Putamen (tissue), 1 donor: Measurements from ENCODE around the gene JPH2.
"Not testable (repeated sequence)": the region's sequence is repeated elsewhere in the genome, so short reads cannot be mapped to it uniquely, and the experiment has no call there.

Experiments used
- DNase-seq: peaks from one replicate; pipeline ENCODE4 v3.0.0-alpha.2; 2016; ENCODE audit warnings: low spot score

The JPH2 gene

DNA sequence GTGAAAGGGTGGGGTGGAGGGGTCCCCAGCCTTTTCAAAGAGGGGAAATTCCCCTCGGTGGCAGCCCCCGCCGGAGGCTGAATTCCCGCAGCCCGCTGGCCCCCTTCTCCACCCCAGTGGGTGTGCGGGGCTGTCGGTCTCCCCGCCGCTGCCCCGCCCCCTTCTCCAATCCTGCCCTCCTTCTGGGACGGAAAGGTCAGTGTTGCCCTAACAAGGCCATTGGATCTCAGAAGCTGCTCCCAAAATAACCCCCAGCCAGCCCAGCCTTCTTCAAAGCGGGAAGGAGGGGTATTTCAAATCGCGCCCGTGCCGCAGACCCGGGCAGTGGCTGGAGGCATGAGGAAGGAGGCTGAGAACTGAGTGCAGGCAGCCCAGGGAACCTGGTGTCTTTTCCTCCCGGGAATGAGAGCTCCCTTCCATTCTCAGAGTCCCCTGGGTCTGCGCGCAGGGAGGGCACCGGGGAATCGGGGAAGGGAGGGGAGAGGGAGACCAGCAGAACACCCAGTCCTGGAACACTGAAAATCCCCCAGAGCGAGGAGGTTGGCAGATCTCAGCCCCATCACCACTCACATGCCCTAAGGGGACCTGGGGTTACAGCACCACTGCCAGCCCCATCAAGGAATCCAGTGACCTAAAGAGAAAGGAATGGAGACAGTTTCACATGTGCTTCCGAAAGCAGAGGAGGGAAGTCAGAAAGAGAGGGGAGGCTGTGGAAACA, at the start of gene JPH2:
Gene JPH2 (minus strand): TSS at position 135 of the 718 bp plus-strand sequence. CDS start 483 bp downstream, outside the sequence.
- no peak for DNase-seq

DNA sequence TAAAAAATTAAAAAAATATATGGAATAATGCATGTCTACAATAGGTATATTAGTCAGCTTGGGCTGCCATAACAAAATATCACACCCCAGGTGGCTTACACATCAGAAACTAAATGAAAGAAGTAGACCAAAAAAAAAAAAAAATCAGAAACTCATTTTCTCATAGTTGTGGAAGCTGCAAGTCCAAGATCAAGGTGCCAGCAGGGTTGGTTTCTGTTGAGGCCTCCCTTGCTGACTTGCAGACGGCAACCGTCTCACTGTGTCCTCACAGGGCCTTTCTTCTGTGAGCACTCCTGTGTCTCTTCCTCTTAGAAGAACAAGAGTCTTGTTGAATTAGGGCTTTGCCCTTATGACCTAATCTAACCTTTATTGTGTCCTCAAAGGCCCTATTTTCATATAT, 48.7 kb upstream of the JPH2 start:
- DNase-seq = no peak

DNA sequence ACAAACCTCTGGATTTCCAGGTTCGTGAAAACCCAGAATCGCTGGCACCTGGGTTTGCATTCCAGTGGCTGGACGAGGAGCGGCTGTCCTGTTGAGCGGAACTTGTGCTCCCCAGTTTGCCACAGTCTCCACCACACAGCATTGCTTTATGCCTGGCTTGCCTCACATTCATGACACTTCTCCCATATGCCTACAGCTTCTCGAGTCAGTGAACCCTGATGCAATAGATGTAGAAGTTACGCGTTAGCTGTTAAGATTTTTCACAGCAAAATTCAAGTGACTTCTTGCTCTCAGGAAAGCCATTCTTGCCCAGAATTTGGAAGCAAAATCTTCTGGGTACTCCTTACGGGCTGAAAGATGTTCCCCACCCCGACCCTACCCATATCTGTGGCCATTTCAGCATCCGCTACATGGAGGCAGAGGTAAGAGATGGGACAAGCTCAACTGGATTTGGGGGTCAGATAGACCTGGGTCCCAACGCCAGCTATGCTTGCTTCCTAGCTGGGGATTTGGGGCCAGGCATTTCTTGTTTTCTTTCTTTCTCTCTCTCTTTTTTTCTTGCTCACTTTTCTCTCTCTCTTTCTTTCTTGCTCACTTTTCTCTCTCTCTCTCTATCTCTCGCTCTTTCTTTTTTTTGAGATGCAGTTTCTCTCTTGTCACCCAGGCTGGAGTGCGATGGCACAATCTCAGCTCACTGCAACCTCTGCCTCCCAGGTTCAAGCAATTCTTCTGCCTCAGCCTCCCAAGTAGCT, 47.8 kb upstream of the JPH2 start:
- DNase-seq = no peak

DNA sequence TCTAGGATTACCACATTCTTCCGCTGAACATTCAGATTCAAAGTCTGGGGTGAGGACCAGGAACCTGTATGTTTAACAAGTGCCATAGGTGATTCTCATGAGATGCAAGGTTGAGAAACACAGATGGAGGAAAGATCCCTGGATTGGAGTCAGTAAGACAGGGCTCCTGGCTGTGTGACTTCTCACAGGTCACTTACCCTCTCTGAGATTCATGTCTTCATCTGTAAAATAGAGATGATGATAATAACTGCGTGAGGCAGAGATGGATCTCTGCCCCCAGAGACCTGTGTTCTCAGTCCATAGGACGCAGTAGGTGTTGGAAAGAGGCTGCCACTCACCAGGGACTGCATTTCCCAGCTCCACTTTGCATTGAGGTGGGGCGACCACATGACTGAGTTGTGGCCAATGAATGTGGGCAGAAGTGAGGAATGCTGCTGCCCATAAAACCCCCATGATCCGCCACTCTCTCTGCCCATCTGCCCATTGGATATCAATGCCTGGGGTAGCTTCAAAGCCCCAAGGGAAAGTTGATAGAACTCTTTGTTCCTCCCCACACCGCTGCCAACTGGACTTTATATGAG, 46.5 kb upstream of the JPH2 start:
- DNase-seq = no peak

DNA sequence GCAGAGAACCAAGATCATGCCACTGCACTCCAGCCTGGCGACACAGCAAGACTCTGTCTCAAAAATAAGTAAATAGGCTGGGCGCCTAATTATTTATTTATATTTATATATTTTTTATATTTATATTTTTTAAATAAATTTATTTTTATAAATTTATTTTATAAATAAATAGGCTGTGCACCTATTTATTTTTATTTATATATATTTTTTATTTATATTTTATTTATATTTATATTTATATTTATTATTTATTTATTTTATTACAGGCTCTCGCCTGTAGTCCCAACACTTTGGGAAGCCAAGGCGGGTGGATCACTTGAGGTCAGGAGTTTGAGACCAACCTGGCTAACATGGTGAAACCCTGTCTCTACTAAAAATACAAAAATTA, 45.5 kb upstream of the JPH2 start:
- not testable (repeated sequence) for DNase-seq

DNA sequence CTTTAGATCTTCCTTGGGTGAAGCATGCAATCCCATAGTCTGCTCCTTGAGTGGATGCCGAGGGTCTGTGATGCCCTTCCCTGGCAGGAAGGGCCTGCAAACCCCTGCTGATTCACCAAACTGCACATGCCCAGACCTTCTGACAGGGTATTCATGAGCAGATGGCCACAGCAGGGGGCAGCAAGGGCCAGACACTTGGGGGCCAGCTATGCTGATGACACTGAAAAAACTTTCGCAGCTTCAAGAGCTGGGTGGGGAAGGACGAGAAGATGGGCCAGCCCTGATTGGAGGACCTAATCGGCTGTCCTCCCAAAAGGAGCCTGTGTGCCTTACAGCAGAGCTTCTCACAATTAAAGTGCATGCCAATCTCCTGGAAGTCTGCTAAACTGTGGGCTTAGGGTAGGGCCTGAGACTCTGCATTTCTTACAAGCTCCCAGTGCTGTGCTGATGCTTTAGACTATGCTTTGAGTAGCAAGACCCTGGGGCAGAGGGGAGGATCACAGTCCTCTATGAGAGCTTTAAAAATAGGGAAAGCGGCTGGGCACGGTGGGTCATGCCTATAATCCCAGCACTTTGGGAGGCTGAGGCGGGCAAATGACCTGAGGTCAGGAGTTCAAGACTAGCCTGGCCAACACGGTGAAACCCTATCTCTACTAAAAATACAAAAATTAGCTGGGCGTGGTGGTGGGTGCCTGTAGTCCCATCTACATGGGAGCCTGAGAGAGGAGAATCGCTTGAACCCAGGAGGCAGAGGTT, 44.9 kb upstream of the JPH2 start:
- DNase-seq = no peak

DNA sequence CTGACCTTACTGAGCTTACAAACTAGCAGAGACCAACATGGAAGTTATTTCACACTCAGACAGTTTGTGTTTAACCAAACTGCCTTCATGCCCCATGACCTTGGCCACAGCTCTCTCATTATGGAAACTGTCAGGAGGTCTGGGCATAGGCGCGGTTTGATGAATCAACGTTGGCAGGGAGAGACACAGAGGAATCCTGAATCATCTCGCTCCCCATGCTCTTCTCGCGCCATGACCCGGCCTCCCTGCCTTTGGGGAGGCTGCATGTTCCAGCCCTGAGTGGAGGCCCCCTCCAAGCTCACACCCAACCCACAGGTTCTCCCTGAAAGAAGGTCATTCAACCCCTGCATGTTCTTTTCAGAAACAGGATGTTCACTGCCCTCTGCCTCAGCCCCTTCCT, 44.2 kb upstream of the JPH2 start:
- DNase-seq = no peak

DNA sequence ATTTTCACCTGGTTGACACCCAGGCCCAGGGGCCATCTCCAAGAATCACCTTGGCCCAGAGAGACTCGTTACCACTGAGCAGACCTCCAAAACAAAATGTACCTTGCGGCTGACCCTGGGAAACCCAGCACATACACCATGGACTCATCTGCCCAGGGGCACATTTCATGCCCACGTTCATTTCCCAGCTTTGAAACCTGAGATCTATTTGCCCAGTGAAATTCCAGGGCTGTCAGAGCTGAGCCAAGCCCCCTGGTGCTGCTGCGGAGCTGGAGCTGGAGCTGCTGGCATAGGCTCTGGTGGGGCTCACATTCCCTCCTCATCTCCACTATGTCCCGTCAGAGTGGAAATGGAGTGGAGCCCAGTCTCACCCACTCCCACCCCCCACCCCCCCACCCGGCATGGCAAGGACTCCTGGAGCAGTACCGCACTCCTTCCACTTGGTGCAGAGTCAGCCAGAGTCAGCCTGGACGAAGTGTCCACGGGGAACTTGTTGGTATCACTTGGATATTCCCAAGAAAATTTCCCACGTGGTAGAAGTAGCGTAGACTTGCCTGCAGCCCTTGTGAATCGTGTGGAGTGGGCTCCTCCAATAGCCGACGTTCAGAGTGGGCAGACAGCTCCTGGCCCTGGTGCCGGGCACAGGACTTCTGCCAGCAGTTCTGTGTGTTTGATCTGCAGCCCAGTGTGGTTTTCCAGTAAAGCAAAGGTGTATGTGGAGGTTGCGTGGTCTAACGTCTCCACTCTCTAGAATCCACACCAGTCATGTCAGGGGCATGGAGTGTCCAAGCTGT, 41.7 kb upstream of the JPH2 start:
- DNase-seq = no peak

DNA sequence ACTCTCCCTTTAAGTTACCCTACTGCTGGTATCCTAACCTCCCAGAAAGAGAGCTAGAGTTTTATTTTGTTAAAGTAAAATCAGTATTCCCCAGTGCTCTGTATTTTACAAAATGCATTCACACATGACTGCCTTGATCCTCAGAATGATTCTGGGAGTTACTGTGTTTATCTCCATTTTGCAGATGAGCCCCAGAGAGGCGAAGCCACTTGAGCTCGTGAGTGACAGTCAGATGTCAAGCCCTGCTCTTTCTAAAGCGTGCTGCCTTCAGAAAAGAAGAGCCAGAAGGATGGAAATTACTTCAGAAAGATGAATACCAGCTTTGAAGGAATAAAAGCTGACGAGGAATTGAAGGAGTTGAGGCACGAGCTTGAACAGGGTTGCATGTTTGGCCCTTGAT, 37.6 kb upstream of the JPH2 start:
- no peak for DNase-seq

DNA sequence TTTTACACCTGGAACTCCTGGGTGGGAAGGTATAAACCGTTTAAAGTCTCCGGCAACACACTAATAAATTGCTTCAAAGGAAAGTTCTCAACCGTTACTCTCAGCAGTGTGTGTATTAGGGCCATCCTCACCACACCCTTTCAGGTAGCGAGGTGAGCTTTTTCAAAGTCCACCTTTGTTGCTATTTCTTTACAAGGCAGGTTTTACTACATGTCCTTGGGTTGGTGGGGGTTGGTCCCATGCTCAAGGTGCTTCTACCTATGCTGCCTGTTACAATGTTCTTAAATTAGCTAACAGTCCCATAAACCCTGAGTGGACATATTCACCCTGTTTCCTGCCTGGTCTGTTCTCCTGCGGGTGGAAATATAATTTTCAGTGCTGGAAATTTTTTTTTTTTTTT, 36.7 kb upstream of the JPH2 start:
- no peak for DNase-seq

DNA sequence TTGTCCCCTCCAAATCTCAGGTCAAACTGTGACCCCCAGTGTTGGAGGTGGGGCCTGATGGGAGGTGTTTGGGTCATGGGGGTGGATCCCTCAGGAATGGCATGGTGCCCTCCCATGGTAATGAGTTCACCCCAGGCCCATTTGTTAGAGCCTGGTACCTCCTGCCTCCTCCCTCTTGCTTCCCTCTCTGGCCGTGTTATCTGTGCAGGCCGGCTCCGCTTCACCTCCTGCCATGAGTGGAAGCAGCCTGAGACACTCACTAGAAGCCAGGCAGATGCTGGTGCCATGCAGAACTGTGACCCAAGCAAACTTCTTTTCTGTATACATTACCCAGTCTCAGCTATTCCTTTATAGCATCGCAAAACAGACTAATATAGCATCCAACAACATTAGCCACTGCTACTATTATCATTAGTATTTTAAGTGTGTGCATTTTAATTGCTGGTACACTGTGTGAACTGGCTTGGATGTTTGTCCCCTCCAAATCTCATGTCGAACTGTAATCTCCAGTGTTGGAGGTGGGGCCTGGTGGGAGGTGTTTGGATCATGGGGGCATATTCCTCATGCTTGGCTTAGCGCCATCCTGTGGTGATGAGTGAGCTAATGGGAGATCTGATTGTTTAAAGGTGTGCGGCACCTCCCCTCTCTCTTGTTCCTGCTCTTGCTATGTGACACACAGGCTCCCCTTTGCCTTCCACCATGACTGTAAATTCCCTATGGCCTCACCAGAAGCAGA, 35.8 kb upstream of the JPH2 start:
- DNase-seq = no peak

DNA sequence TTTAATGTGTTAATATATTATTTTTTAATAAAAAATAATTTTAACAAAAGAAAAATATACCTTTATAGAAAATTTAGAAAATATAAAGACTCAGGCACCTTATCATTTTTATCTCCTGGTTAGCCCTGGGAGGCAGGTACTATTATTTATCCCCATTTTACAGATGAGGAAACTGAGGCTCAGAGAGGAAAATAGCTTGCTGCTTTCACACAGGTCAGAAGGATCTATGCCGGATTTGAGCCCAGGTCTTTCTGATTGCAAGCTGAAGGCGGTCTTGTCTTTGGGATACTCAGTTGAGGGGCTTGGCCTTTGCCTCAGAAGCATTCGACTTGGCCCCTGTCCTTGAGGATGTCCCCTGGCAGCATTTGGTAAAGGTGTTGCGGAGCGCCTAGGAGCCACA, 35.0 kb upstream of the JPH2 start:
- DNase-seq = no peak

DNA sequence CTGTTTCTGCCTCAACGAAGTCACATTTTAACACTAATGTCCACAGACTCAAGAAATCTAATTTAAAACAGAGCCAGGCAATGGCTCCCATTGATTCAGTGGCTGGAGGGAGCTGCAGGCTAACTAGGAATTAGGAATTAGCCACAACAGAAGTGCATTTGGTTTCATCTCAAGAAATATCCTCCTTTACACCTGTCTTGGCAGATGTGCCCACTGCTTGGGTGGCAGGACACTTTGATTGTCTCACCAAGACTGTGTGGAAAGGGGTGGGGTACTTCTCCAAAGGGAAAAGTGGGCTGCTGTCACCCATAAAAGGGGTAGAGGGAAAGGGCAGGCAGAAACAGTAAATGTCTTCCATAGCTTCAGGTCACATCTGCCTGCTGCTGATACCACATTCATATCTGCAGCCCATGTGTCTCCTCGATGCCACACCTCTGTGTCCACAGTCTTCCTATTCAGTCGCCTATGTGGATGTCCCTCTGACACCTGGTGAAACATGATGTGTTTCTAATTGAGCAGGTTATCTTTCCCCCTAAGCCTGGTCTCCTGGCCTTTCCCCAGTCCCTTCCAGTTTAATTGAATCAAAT, 34.5 kb upstream of the JPH2 start:
- DNase-seq = no peak

DNA sequence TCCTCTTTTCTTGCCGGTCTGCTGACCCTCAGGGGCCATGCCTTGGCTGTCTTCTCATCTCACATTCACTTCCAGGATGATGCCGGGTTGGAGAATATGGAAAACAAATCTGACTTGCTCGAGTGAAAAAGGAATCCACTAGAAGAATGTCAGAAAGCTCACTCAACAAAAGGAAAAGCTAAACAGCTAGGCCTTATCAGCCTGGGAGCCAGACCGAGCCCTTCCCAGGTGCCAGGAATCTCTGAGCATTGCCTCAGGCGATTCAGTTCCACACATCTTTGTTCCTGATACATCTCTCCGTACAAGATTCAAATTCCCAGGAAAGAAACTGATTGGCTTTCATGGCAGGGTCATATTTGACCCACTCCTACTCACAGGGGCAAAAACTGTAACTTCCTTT, 32.8 kb upstream of the JPH2 start:
- no peak for DNase-seq

DNA sequence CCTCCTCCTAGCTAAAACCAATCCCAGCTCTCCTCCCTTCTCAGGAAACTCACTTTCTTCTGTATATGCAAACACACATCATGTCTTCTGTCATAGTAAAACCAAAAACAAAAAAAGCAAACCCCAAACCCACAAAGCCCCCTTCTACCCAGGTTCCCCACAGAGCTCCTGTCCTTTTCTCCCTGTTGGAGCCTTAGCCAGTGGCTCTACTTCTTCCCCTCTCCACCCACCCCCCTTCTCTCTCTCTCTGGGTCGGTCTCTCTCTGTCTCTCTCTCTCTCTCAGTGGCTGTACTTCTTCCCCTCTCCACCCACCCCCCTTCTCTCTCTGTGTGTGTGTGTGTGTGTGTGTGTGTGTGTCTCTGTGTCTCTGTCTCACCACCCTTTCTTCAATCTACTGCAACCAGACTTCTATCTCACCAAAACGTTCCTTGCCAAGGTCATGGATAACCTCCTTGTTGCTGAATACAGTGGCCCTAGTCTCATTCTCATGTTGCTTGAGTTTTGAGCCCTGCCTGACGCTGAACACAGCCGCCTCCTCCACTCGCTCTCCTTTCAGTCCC, 32.3 kb upstream of the JPH2 start:
- no peak for DNase-seq

DNA sequence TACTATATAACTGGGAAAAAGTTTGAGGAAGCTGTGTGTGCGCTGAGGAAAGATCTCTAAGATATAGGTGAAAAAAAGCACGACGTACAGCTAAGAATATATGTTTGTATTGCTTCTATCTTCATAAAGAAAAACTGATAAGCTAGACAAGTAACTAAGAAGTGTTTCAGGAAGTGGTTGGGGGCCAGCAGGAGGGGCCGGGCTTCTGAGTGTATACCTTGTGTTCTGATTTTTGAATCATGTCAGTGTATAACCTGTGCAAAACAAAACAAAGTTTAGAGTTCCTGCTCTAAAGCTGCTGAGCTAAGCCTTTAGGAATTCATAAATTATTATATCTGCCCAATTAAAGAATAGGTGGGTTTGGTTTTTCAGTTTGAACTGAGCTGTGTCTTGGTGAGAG, 31.5 kb upstream of the JPH2 start:
- DNase-seq = no peak

DNA sequence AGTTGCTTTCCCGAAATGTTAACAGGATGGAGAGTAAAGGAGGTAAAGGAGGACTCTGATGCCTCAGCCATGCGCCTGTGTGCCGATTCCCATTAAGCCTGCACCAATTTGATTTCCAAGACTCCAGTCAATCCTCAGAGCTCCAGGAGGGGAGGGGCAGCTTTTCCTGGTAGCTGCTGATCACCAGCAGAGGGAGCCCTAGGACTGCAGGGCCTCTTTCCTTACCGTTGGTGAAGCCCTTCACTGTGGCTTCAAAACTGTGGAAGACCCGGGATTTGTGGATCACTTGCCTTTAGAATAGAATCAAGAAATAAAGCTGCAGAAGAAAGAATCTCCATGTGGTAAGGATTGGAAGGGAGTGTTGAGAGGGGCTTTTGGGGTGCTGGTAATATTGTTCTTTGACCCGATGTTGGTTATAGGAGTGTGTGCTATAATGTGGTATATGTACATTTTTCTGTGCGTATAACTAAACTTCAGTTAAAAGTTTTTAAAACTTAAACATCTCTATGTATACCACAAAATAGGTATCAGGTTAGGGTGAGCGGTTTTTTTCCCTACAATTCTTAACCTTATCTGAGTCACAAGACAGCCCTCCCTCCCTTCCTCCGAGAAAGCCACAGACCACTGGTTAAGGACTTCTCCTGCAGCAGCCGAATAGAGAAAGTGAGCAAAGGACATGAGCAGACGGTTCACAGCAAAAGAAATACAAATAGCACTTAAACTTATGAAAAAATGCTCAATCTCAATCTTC, 30.5 kb upstream of the JPH2 start:
- peak; percentile 53 for DNase-seq

DNA sequence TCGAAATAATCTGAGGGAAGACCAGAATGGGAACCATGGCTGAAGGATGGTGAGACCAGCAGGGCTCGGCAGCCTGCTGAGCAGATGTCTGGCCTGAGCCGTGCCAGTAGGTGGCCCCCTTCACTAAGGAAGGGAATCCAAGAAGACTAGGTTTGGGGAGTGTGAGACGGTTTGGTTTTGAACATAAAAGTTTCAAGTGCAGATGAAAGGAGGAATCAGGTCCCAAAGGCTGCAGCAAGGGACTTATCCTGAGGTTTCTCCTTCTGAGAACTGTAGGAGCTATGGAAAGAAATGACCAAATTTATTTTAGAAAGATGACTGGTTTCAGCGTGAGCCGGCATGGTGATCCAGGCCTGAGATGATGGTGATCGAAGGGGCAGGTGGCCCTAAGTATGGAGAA, 28.1 kb upstream of the JPH2 start:
- peak; percentile 59 for DNase-seq

DNA sequence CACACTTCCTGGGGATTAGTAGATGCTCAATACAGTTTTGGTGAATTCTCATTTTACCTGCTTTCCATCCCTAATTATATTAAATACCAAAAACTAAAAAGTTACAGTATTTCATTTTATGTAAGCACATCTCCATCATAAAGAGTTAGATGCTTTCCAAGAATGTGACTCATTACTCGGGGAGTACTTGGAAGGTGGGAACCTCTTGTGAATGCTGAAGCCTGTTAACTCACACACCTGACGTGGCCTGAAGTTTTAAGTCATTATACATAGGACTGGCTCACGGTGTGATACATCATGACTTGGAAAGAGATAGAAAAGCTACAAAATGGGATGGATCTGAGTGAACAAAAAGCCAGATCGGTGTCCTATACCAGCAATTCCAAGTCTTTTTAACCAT, 25.8 kb upstream of the JPH2 start:
- no peak for DNase-seq
